HepG2 (cell line): ENCODE data around the gene SPC24. TPM values are rescaled to one million over a fixed set of nuclear protein-coding genes. Genes with fewer than 3 reads are reported as not detected.

ENCODE experiments used
- CBX2 ChIP-seq, 2 experiments: fragments of 200-600 bp in 1 of 2; sonication (generic); formaldehyde crosslinking in 1 of 2; IDR thresholded peaks; 2 replicates each; pipeline versions ENCODE4 v1.7.0 to v1.8.1; 2018 to 2022; ENCODE audit warnings: low read depth in 2 of 2, low read length in 1 of 2, mild to moderate bottlenecking in 1 of 2, missing genetic modification reagents in 1 of 2
- HMG20A ChIP-seq: IDR thresholded peaks from 2 replicates; pipeline ENCODE4 v1.6.1; 2016; ENCODE audit warnings: borderline replicate concordance
- HOXA3 ChIP-seq: sonication (generic); formaldehyde crosslinking; IDR thresholded peaks from 2 replicates; pipeline ENCODE4 v1.5.0; 2020; ENCODE audit warnings: missing genetic modification reagents
- KAT8 ChIP-seq: IDR thresholded peaks from 2 replicates; pipeline ENCODE4 v1.6.1; 2016; ENCODE audit warnings: missing genetic modification reagents, missing compliant biosample characterization
- KDM4B ChIP-seq: sonication (generic); formaldehyde crosslinking; IDR thresholded peaks from 2 replicates; pipeline ENCODE4 v1.4.0; 2020; ENCODE audit warnings: missing genetic modification reagents
- KLF16 ChIP-seq, 2 experiments: sonication (generic) in 1 of 2; formaldehyde crosslinking in 1 of 2; IDR thresholded peaks; 2 replicates each; pipeline versions ENCODE4 v1.6.1 to v1.8.0; 2016 to 2023; ENCODE audit warnings: missing genetic modification reagents in 2 of 2, missing compliant biosample characterization in 1 of 2
- MTF2 ChIP-seq: sonication (generic); formaldehyde crosslinking; IDR thresholded peaks from 2 replicates; pipeline ENCODE4 v1.5.0; 2020; ENCODE audit warnings: missing genetic modification reagents, borderline replicate concordance
- RFX1 ChIP-seq: fragments of 450-650 bp; IDR thresholded peaks from 2 replicates; pipeline ENCODE4 v1.6.1; 2017
- SP2 ChIP-seq: sonication (generic); formaldehyde crosslinking; IDR thresholded peaks from 2 replicates; pipeline ENCODE4 v1.5.1; 2020; ENCODE audit warnings: mild to moderate bottlenecking, missing genetic modification reagents
- TEAD2 ChIP-seq: sonication (generic); formaldehyde crosslinking; IDR thresholded peaks from 2 replicates; pipeline ENCODE4 v1.9.0; 2021; ENCODE audit warnings: missing genetic modification reagents
- ZBTB42 ChIP-seq: sonication (generic); formaldehyde crosslinking; IDR thresholded peaks from 2 replicates; pipeline ENCODE4 v1.5.0; 2020; ENCODE audit warnings: mild to moderate bottlenecking, missing genetic modification reagents
- ZNF225 ChIP-seq: sonication (generic); formaldehyde crosslinking; IDR thresholded peaks from 2 replicates; pipeline ENCODE4 v1.4.0; 2020; ENCODE audit warnings: mild to moderate bottlenecking, missing genetic modification reagents
- ZNF431 ChIP-seq: sonication (generic); formaldehyde crosslinking; IDR thresholded peaks from 2 replicates; pipeline ENCODE4 v1.9.0; 2022; ENCODE audit warnings: missing genetic modification reagents, low read depth, mild to moderate bottlenecking, borderline replicate concordance
- ZNF446 ChIP-seq: sonication (generic); formaldehyde crosslinking; IDR thresholded peaks from 2 replicates; pipeline ENCODE4 v1.5.0; 2020; ENCODE audit warnings: mild to moderate bottlenecking, missing genetic modification reagents
- ZNF720 ChIP-seq: sonication (generic); formaldehyde crosslinking; IDR thresholded peaks from 2 replicates; pipeline ENCODE4 v1.4.0; 2020; ENCODE audit warnings: missing genetic modification reagents
- ZNF777 ChIP-seq: sonication (generic); formaldehyde crosslinking; IDR thresholded peaks from 2 replicates; pipeline ENCODE4 v1.4.0; 2020; ENCODE audit warnings: missing genetic modification reagents
- ZNF788 ChIP-seq: sonication (generic); formaldehyde crosslinking; IDR thresholded peaks from 2 replicates; pipeline ENCODE4 v1.5.0; 2020; ENCODE audit warnings: mild to moderate bottlenecking, missing genetic modification reagents, borderline replicate concordance
- polyA plus RNA-seq, 8 experiments: library from polyadenylated mRNA; depleted of rRNA in 3 of 8; stranded (reverse) in 7 of 8; unstranded in 1 of 8; fragments of >200 nt; fragmentation: Illumina TruSeq in 4 of 8; extraction: Trizol in 4 of 8; gene quantifications; 2 replicates each; pipeline versions ENCODE4 v1.2.1 to v1.2.3, GENCODE V29; 2011 to 2016; ENCODE audit warnings: low read depth in 4 of 8, missing spikeins in 1 of 8, mixed read lengths in 1 of 8; ENCODE audit not compliant: insufficient read depth in 1 of 8
- total RNA-seq, 5 experiments: library from RNA; depleted of rRNA; stranded (reverse); fragments of >200 nt; fragmentation: Illumina TruSeq; extraction: Trizol; gene quantifications; 2 replicates each; pipeline ENCODE4 v1.2.3, GENCODE V29; 2016; ENCODE audit warnings: low read depth in 1 of 5
- TF ChIP-seq, protein P1 (sequence below): sonication (generic); formaldehyde crosslinking; IDR thresholded peaks from 2 replicates; pipeline ENCODE4 v1.4.0; 2020; ENCODE audit warnings: mild to moderate bottlenecking, missing genetic modification reagents
- TF ChIP-seq, protein P2 (sequence below): sonication (generic); formaldehyde crosslinking; IDR thresholded peaks from 2 replicates; pipeline ENCODE4 v1.4.0; 2020; ENCODE audit warnings: mild to moderate bottlenecking, missing genetic modification reagents
- TF ChIP-seq, protein P3 (sequence below): sonication (generic); formaldehyde crosslinking; IDR thresholded peaks from 2 replicates; pipeline ENCODE4 v1.4.0; 2020; ENCODE audit warnings: low read depth, mild to moderate bottlenecking, missing genetic modification reagents
- TF ChIP-seq, protein P4 (sequence below): sonication (generic); formaldehyde crosslinking; conservative IDR thresholded peaks from 2 replicates; pipeline ENCODE4 v1.5.0; 2020; ENCODE audit warnings: missing genetic modification reagents

The SPC24 gene
- total and polyA plus RNA-seq, 2 of the 13 experiments (the other 11 are each of a cell fraction or from before 2014, with no cell fraction given) = 10.0 to 46.2 TPM

DNA sequence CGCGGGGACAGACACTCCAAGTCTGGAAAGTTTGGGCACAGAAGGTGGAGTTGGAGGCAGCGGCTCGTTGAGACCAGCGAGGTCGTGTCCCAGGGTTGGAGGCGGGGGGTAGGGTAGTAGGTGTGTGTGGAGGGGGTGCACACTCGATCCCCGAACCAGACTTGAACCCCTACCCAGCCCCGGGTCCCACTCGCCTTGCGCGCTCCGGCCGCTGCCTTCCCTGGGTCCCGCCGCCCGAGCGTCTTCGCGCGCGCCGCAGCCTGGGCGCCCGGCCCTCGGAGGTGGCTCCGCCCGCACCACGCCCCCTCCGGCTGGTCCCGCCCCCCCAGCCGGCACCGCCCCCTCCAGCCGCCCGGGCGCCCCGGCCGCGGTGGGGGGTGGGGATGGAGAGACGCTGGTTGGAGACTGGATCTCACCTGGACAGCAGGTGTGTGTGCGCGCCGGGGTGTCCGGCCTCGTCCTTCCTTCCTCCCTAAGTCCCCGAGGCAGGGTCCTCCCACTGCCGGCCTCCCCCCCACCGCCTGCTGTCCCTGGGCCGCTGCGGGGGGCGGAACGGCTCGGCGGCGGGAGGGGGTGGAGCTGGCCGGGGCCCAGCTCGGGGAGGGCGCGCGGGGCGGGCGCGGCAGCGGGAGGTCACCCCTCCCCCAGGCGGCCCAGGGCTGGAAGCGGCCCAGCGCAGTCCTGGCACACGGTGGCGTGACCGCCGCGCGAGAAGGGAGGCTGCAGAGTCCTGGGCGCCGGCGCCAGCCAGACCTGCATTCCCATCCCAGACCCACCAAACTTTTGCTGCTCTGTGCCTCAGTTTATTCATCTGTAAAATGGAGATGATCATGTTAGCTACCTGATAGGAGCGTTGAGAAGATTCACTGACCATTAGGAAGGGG lies 42.0 kb upstream of the SPC24 start, which contains the start of gene KANK2 (continued):
- TF ChIP-seq, protein P1, sequence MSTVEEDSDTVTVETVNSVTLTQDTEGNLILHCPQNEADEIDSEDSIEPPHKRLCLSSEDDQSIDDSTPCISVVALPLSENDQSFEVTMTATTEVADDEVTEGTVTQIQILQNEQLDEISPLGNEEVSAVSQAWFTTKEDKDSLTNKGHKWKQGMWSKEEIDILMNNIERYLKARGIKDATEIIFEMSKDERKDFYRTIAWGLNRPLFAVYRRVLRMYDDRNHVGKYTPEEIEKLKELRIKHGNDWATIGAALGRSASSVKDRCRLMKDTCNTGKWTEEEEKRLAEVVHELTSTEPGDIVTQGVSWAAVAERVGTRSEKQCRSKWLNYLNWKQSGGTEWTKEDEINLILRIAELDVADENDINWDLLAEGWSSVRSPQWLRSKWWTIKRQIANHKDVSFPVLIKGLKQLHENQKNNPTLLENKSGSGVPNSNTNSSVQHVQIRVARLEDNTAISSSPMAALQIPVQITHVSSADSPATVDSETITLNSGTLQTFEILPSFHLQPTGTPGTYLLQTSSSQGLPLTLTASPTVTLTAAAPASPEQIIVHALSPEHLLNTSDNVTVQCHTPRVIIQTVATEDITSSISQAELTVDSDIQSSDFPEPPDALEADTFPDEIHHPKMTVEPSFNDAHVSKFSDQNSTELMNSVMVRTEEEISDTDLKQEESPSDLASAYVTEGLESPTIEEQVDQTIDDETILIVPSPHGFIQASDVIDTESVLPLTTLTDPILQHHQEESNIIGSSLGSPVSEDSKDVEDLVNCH (CRISPR knock-in tag) = no peak
- TF ChIP-seq KAT8 (CRISPR knock-in tag) (0 out of 2 replicates have a peak, but pooled peaks have one; percentile 40), ZNF225 (CRISPR knock-in tag) (no peak), ZNF788 (CRISPR knock-in tag) (0 out of 2 replicates have a peak, but pooled peaks have one; percentile 10), ZBTB42 (CRISPR knock-in tag) (no peak), ZNF720 (CRISPR knock-in tag) (no peak), KDM4B (CRISPR knock-in tag) (no peak), MTF2 (CRISPR knock-in tag) (no peak), ZNF446 (CRISPR knock-in tag) (no peak), HMG20A (CRISPR knock-in tag) (peak; percentile 19; the same call in 1 of the 2 replicates), HOXA3 (CRISPR knock-in tag) (peak; percentile 52; the same call in 1 of the 2 replicates), RFX1 (no peak), ZNF431 (CRISPR knock-in tag) (0 out of 2 replicates have a peak, but pooled peaks have one; percentile 55), TEAD2 (CRISPR knock-in tag) (0 out of 2 replicates have a peak, but pooled peaks have one; percentile 17), KLF16 (CRISPR knock-in tag; IDR thresholded peaks at IDR 0.05) (0 out of 4 replicates have a peak, but pooled peaks of 1 of the 2 experiments have one; percentile 25), ZNF777 (no peak; the same call in 1 of the 2 replicates), SP2 (CRISPR knock-in tag) (0 out of 2 replicates have a peak, but pooled peaks have one; percentile 26), CBX2 (IDR thresholded peaks at IDR 0.05; ENCODE audit: low read depth, low read length) (no peak), CBX2 (CRISPR knock-in tag; IDR thresholded peaks at IDR 0.05; ENCODE audit: low read depth) (no peak)
- TF ChIP-seq, protein P2, sequence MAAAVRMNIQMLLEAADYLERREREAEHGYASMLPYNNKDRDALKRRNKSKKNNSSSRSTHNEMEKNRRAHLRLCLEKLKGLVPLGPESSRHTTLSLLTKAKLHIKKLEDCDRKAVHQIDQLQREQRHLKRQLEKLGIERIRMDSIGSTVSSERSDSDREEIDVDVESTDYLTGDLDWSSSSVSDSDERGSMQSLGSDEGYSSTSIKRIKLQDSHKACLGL (CRISPR knock-in tag) = peak; percentile 32; the same call in 1 of the 2 replicates
- TF ChIP-seq, protein P3, sequence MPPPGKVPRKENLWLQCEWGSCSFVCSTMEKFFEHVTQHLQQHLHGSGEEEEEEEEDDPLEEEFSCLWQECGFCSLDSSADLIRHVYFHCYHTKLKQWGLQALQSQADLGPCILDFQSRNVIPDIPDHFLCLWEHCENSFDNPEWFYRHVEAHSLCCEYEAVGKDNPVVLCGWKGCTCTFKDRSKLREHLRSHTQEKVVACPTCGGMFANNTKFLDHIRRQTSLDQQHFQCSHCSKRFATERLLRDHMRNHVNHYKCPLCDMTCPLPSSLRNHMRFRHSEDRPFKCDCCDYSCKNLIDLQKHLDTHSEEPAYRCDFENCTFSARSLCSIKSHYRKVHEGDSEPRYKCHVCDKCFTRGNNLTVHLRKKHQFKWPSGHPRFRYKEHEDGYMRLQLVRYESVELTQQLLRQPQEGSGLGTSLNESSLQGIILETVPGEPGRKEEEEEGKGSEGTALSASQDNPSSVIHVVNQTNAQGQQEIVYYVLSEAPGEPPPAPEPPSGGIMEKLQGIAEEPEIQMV (CRISPR knock-in tag) = no peak
- TF ChIP-seq, protein P4, sequence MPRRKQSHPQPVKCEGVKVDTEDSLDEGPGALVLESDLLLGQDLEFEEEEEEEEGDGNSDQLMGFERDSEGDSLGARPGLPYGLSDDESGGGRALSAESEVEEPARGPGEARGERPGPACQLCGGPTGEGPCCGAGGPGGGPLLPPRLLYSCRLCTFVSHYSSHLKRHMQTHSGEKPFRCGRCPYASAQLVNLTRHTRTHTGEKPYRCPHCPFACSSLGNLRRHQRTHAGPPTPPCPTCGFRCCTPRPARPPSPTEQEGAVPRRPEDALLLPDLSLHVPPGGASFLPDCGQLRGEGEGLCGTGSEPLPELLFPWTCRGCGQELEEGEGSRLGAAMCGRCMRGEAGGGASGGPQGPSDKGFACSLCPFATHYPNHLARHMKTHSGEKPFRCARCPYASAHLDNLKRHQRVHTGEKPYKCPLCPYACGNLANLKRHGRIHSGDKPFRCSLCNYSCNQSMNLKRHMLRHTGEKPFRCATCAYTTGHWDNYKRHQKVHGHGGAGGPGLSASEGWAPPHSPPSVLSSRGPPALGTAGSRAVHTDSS (CRISPR knock-in tag) = no peak
